Thyroid gland (tissue), 4 donors: Measurements from ENCODE around the gene FAM111B.

Experiments used
- POLR2A ChIP-seq, 2 donors: fragments of 450-650 bp; IDR thresholded peaks; one replicate each; pipeline ENCODE4 v1.6.1; 2017; ENCODE audit warnings: antibody characterized with exemption in 2 of 2, mild to moderate bottlenecking in 2 of 2, moderate library complexity in 1 of 2
- TF ChIP-seq, protein P1 (sequence below), 6 experiments: fragments of 200-600 bp in 3 of 6; fragments of 450-650 bp in 3 of 6; sonication (generic) in 3 of 6; IDR thresholded peaks; one replicate each; pipeline ENCODE4 v1.5.1; 2016 to 2019; ENCODE audit warnings: antibody characterized with exemption in 6 of 6, mild to moderate bottlenecking in 2 of 6, inconsistent platforms in 1 of 6, moderate library complexity in 1 of 6

DNA sequence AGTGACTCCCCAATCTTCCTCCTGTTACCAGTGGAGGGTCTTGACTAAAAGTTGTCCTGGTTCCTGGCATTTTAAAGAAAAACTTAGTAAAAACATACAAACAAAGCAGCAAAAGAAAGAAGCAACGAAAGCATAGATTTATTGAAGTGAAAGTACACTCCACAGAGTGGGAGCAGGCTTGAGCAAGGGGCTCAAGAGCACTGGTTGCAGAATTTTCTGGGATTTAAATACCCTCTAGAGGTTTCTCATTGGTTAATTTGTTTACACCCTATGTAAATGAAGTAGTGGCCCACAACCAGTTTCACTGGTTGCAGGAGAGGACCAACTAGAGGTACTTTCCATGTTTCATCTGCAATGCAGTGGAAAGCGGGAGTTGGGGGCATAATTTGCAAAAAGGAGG, 10.7 kb downstream of the FAM111B start:
- TF ChIP-seq POLR2A (IDR thresholded peaks at IDR 0.05), result no peak
- TF ChIP-seq, protein P1, sequence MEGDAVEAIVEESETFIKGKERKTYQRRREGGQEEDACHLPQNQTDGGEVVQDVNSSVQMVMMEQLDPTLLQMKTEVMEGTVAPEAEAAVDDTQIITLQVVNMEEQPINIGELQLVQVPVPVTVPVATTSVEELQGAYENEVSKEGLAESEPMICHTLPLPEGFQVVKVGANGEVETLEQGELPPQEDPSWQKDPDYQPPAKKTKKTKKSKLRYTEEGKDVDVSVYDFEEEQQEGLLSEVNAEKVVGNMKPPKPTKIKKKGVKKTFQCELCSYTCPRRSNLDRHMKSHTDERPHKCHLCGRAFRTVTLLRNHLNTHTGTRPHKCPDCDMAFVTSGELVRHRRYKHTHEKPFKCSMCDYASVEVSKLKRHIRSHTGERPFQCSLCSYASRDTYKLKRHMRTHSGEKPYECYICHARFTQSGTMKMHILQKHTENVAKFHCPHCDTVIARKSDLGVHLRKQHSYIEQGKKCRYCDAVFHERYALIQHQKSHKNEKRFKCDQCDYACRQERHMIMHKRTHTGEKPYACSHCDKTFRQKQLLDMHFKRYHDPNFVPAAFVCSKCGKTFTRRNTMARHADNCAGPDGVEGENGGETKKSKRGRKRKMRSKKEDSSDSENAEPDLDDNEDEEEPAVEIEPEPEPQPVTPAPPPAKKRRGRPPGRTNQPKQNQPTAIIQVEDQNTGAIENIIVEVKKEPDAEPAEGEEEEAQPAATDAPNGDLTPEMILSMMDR (IDR thresholded peaks at IDR 0.05), result no peak
